Liver (tissue), 9 donors: ENCODE measurements around the gene LTB4R2. TPM values are rescaled to one million over a fixed set of nuclear protein-coding genes. Genes with fewer than 3 reads are reported as not detected.

Experiments used
- DNase-seq: peaks from one replicate; pipeline ENCODE4 v3.0.0-alpha.2; 2017; ENCODE audit warnings: low spot score
- H3K27ac ChIP-seq, 2 donors: one replicate each; pipeline ENCODE4 v1.7.0; 2013; ENCODE audit warnings: inconsistent platforms in 2 of 2, low read length in 2 of 2, control low read depth in 1 of 2, low read depth in 1 of 2, mild to moderate bottlenecking in 1 of 2
- H3K27me3 ChIP-seq, 4 donors: one replicate each; pipeline versions ENCODE4 v1.6.1 to v1.7.0; 2013; ENCODE audit warnings: low read length in 3 of 4, inconsistent platforms in 1 of 4, mild to moderate bottlenecking in 1 of 4, moderate library complexity in 1 of 4; ENCODE audit not compliant: control insufficient read depth in 4 of 4, insufficient read depth in 4 of 4
- H3K36me3 ChIP-seq, 4 donors: one replicate each; pipeline versions ENCODE4 v1.6.1 to v1.7.0; 2013; ENCODE audit warnings: low read length in 3 of 4, mild to moderate bottlenecking in 3 of 4, low read depth in 1 of 4, moderate library complexity in 1 of 4; ENCODE audit not compliant: control insufficient read depth in 4 of 4, insufficient read depth in 3 of 4
- H3K4me1 ChIP-seq, 4 donors: one replicate each; pipeline versions ENCODE4 v1.6.1 to v1.7.0; 2013; ENCODE audit warnings: low read length in 3 of 4, mild to moderate bottlenecking in 3 of 4, moderate library complexity in 1 of 4; ENCODE audit not compliant: control insufficient read depth in 4 of 4, insufficient read depth in 4 of 4
- H3K4me3 ChIP-seq, 3 donors: one replicate each; pipeline versions ENCODE4 v1.6.1 to v1.7.0; 2013; ENCODE audit warnings: low read length in 3 of 3, control low read depth in 1 of 3, low read depth in 1 of 3, mild to moderate bottlenecking in 1 of 3
- H3K9ac ChIP-seq, 2 donors: one replicate each; pipeline ENCODE4 v1.7.0; 2013; ENCODE audit warnings: low read length in 2 of 2, mild to moderate bottlenecking in 2 of 2, moderate library complexity in 2 of 2, control low read depth in 1 of 2, low read depth in 1 of 2
- H3K9me3 ChIP-seq, 4 donors: one replicate each; pipeline versions ENCODE4 v1.6.1 to v1.7.0; 2013; ENCODE audit warnings: low read length in 3 of 4; ENCODE audit not compliant: control insufficient read depth in 4 of 4
- CTCF ChIP-seq: fragments of 150-350 bp; IDR thresholded peaks from 2 replicates; pipeline ENCODE4 v1.5.1; 2017; ENCODE audit warnings: improper control_type of control experiment, low read depth, low read length; ENCODE audit not compliant: missing input control
- EGR1 ChIP-seq, 2 donors: IDR thresholded peaks; 2 replicates each; pipeline ENCODE4 v1.6.1; 2016 to 2018; ENCODE audit warnings: antibody characterized with exemption in 2 of 2, low read depth in 2 of 2
- FOXA1 ChIP-seq: IDR thresholded peaks from 2 replicates; pipeline ENCODE4 v1.6.1; 2016; ENCODE audit warnings: antibody characterized with exemption
- FOXA2 ChIP-seq: IDR thresholded peaks from 2 replicates; pipeline ENCODE4 v1.6.1; 2016; ENCODE audit warnings: antibody characterized with exemption
- GABPA ChIP-seq, 2 donors: IDR thresholded peaks in 1 of 2; conservative IDR thresholded peaks in 1 of 2; 2 replicates each; pipeline ENCODE4 v1.6.1; 2016; ENCODE audit warnings: antibody characterized with exemption in 2 of 2, mild to moderate bottlenecking in 1 of 2, moderate library complexity in 1 of 2
- HNF4A ChIP-seq, 2 donors: conservative IDR thresholded peaks; 2 replicates each; pipeline ENCODE4 v1.6.1; 2016; ENCODE audit warnings: antibody characterized with exemption in 2 of 2, mild to moderate bottlenecking in 2 of 2
- HNF4G ChIP-seq: IDR thresholded peaks from 2 replicates; pipeline ENCODE4 v1.6.1; 2016; ENCODE audit warnings: antibody characterized with exemption
- JUND ChIP-seq, 2 donors: IDR thresholded peaks; 2 replicates each; pipeline ENCODE4 v1.6.1; 2016; ENCODE audit warnings: antibody characterized with exemption in 2 of 2
- NR2F2 ChIP-seq: IDR thresholded peaks from 2 replicates; pipeline ENCODE4 v1.6.1; 2016; ENCODE audit warnings: antibody characterized with exemption
- RAD21 ChIP-seq, 2 donors: IDR thresholded peaks; 2 replicates each; pipeline ENCODE4 v1.6.1; 2016; ENCODE audit warnings: antibody characterized with exemption in 2 of 2, mild to moderate bottlenecking in 2 of 2
- RXRA ChIP-seq, 2 donors: IDR thresholded peaks; 2 replicates each; pipeline ENCODE4 v1.6.1; 2017 to 2018; ENCODE audit warnings: antibody characterized with exemption in 2 of 2, mild to moderate bottlenecking in 1 of 2
- SP1 ChIP-seq: IDR thresholded peaks from 2 replicates; pipeline ENCODE4 v1.6.1; 2018; ENCODE audit warnings: antibody characterized with exemption, mild to moderate bottlenecking
- TAF1 ChIP-seq: conservative IDR thresholded peaks from 2 replicates; pipeline ENCODE4 v1.6.1; 2016; ENCODE audit warnings: antibody characterized with exemption, mild to moderate bottlenecking
- YY1 ChIP-seq: IDR thresholded peaks from 2 replicates; pipeline ENCODE4 v1.6.1; 2016; ENCODE audit warnings: antibody characterized with exemption, mild to moderate bottlenecking
- WGBS: extraction: QIAGEN DNeasy Blood & Tissue Kit; methylation state at CpG from one replicate; pipeline ENCODE4 v1.1.7; 2013; 5-methylcytosine and 5-hydroxymethylcytosine counted together
- polyA plus RNA-seq, 2 donors: library from polyadenylated mRNA; stranded (reverse) in 1 of 2; unstranded in 1 of 2; fragments of 200-250 nt in 1 of 2; fragments of >200 nt in 1 of 2; fragmentation: Nextera tagmentation in 1 of 2; extraction: Ambion mirVana in 1 of 2; gene quantifications; one replicate each; pipeline versions ENCODE4 v1.2.1 to v1.2.3, GENCODE V29; 2013 to 2015
- total RNA-seq, 2 donors: library from RNA; depleted of rRNA; stranded (reverse); fragments of >200 nt; gene quantifications; one replicate each; pipeline ENCODE4 v1.2.3, GENCODE V29; 2014
- TF ChIP-seq, protein P1 (sequence below): IDR thresholded peaks from 2 replicates; pipeline ENCODE4 v1.6.1; 2016; ENCODE audit warnings: antibody characterized with exemption
- TF ChIP-seq, protein P2 (sequence below): IDR thresholded peaks from 2 replicates; pipeline ENCODE4 v1.6.1; 2016; ENCODE audit warnings: antibody characterized with exemption
- TF ChIP-seq, protein P3 (sequence below): IDR thresholded peaks from 2 replicates; pipeline ENCODE4 v1.6.1; 2016; ENCODE audit warnings: antibody characterized with exemption, mild to moderate bottlenecking
- TF ChIP-seq, protein P4 (sequence below): IDR thresholded peaks from 2 replicates; pipeline ENCODE4 v1.6.1; 2016; ENCODE audit warnings: antibody characterized with exemption
- donor health status: healthy.
- donor health status: healthy.
- donor health status: healthy.
- donor health status: healthy.
- donor health status: healthy.

Gene LTB4R2
- total and polyA plus RNA-seq, 4 donors: 0.28 to 11.3 (median 1.9) TPM

DNA sequence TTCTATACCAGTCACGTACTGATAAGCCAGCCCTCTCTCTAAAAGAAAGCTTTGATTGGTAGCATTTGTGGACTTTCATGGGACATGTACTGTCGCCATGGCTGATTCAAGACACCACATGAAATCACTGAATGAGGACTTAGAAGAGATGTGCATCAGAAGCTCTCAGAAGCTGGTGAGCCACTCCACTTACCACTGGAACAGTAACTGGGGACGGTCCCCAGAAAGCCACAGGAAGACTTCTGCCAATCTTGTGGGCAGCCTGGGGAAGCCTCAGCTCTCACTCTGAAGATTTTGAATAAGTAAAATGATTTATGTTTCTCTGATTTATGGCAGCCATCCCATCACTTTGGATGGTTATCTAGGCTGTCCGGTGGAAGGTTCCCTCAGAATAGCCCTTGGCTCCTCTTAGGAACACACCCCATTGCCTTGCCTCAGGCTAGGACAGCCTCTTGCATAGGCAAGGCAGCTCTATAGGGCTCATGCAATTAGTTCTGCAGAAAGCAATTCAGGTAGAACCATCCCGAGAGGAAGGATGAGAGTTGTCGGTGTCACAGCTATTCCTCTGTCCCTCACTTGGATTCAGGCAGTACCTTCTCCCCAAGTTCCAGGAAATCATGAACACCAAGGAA is 20.2 kb upstream of the LTB4R2 start:
- 84% methylated on average over 6 of the region's 6 CpGs for WGBS
- no peak overlapping the region for H3K4me3 ChIP-seq
- H3K9ac ChIP-seq: no peak overlapping the region
- H3K4me1 ChIP-seq: peaks cover 2 to 29% (median 28%) of the 10 kb centered on the region in 4 donors
- peaks cover 3 to 27% (median 13%) of the 10 kb centered on the region in 4 donors for H3K36me3 ChIP-seq
- H3K27me3 ChIP-seq: no peaks in the 10 kb centered on the region
- no peak for DNase-seq
- no peak overlapping the region for H3K27ac ChIP-seq
- TF ChIP-seq RAD21 (IDR thresholded peaks at IDR 0.05): no peak
- no peak for TF ChIP-seq CTCF
- TF ChIP-seq, protein P1, sequence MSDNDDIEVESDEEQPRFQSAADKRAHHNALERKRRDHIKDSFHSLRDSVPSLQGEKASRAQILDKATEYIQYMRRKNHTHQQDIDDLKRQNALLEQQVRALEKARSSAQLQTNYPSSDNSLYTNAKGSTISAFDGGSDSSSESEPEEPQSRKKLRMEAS: no peak
- no peak for TF ChIP-seq GABPA (IDR thresholded peaks at IDR 0.05 in 1 of 2, conservative IDR thresholded peaks at IDR 0.05 in 1 of 2)
- TF ChIP-seq, protein P2, sequence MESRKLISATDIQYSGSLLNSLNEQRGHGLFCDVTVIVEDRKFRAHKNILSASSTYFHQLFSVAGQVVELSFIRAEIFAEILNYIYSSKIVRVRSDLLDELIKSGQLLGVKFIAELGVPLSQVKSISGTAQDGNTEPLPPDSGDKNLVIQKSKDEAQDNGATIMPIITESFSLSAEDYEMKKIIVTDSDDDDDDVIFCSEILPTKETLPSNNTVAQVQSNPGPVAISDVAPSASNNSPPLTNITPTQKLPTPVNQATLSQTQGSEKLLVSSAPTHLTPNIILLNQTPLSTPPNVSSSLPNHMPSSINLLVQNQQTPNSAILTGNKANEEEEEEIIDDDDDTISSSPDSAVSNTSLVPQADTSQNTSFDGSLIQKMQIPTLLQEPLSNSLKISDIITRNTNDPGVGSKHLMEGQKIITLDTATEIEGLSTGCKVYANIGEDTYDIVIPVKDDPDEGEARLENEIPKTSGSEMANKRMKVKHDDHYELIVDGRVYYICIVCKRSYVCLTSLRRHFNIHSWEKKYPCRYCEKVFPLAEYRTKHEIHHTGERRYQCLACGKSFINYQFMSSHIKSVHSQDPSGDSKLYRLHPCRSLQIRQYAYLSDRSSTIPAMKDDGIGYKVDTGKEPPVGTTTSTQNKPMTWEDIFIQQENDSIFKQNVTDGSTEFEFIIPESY: no peak
- no peak for TF ChIP-seq SP1
- TF ChIP-seq JUND (IDR thresholded peaks at IDR 0.05): no peak
- no peak for TF ChIP-seq YY1
- no peak for TF ChIP-seq RXRA (IDR thresholded peaks at IDR 0.05)
- TF ChIP-seq NR2F2: no peak
- TF ChIP-seq, protein P3, sequence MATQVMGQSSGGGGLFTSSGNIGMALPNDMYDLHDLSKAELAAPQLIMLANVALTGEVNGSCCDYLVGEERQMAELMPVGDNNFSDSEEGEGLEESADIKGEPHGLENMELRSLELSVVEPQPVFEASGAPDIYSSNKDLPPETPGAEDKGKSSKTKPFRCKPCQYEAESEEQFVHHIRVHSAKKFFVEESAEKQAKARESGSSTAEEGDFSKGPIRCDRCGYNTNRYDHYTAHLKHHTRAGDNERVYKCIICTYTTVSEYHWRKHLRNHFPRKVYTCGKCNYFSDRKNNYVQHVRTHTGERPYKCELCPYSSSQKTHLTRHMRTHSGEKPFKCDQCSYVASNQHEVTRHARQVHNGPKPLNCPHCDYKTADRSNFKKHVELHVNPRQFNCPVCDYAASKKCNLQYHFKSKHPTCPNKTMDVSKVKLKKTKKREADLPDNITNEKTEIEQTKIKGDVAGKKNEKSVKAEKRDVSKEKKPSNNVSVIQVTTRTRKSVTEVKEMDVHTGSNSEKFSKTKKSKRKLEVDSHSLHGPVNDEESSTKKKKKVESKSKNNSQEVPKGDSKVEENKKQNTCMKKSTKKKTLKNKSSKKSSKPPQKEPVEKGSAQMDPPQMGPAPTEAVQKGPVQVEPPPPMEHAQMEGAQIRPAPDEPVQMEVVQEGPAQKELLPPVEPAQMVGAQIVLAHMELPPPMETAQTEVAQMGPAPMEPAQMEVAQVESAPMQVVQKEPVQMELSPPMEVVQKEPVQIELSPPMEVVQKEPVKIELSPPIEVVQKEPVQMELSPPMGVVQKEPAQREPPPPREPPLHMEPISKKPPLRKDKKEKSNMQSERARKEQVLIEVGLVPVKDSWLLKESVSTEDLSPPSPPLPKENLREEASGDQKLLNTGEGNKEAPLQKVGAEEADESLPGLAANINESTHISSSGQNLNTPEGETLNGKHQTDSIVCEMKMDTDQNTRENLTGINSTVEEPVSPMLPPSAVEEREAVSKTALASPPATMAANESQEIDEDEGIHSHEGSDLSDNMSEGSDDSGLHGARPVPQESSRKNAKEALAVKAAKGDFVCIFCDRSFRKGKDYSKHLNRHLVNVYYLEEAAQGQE: no peak
- TF ChIP-seq HNF4A (conservative IDR thresholded peaks at IDR 0.05): no peak
- TF ChIP-seq, protein P4, sequence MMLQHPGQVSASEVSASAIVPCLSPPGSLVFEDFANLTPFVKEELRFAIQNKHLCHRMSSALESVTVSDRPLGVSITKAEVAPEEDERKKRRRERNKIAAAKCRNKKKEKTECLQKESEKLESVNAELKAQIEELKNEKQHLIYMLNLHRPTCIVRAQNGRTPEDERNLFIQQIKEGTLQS: no peak
- TF ChIP-seq FOXA2: no peak
- no peak for TF ChIP-seq FOXA1
- no peak for TF ChIP-seq EGR1 (IDR thresholded peaks at IDR 0.05; ENCODE audit: low read depth in 2 of 2)
- TF ChIP-seq HNF4G: no peak
- no peak for TF ChIP-seq TAF1
- no peaks in the 10 kb centered on the region for H3K9me3 ChIP-seq
